Measurements from ENCODE around the gene LAMA3.

DNA sequence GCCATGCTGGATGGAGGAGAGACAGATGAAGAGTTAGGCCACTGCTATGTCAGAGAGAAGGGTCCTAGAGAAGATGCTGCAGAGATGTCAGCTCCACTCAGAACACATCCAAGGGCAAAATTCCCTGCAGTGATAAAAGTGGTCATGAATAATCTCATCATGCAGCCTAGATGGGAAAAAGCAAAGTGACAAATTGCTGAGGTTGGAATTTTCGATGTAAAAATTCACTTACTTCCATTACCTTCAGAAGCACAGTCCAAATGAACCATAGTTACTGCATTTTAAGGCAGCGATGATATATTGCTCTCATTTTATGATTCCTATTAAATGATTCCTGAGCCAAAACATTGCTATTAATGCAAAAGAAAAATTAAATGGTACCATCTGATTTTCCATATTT is 43.0 kb upstream of the LAMA3 start:
- TF ChIP-seq, protein P1, sequence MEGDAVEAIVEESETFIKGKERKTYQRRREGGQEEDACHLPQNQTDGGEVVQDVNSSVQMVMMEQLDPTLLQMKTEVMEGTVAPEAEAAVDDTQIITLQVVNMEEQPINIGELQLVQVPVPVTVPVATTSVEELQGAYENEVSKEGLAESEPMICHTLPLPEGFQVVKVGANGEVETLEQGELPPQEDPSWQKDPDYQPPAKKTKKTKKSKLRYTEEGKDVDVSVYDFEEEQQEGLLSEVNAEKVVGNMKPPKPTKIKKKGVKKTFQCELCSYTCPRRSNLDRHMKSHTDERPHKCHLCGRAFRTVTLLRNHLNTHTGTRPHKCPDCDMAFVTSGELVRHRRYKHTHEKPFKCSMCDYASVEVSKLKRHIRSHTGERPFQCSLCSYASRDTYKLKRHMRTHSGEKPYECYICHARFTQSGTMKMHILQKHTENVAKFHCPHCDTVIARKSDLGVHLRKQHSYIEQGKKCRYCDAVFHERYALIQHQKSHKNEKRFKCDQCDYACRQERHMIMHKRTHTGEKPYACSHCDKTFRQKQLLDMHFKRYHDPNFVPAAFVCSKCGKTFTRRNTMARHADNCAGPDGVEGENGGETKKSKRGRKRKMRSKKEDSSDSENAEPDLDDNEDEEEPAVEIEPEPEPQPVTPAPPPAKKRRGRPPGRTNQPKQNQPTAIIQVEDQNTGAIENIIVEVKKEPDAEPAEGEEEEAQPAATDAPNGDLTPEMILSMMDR (IDR thresholded peaks at IDR 0.05) = no peak
- TF ChIP-seq EZH2phosphoT487 (IDR thresholded peaks at IDR 0.05) = no peak
- no peak for TF ChIP-seq EZH2 (IDR thresholded peaks at IDR 0.05)

All from neural progenitor cell (in vitro differentiated cells).